ENCODE measurements around the gene CPXM2. TPM values are rescaled to one million over a fixed set of nuclear protein-coding genes. Genes with fewer than 3 reads are reported as not detected.

Gene CPXM2
- total and polyA plus RNA-seq, 9 of the 15 experiments (the other 6 are each of a cell fraction or from before 2014, with no cell fraction given): not detected

- TF ChIP-seq ZNF280A (IDR thresholded peaks at IDR 0.05; ENCODE audit: low read depth, partially characterized antibody): no peak
- no peak for TF ChIP-seq SFPQ (IDR thresholded peaks at IDR 0.05; ENCODE audit: low read depth, low read length)
- no peak for TF ChIP-seq ZBTB40 (IDR thresholded peaks at IDR 0.05)
- TF ChIP-seq ZBTB40 (CRISPR knock-in tag; IDR thresholded peaks at IDR 0.05): no peak
- no peak for TF ChIP-seq ZNF644 (tag; IDR thresholded peaks at IDR 0.05; ENCODE audit: low read depth)
- no peak for TF ChIP-seq ZNF23 (CRISPR knock-in tag; IDR thresholded peaks at IDR 0.05)
- TF ChIP-seq ZNF766 (CRISPR knock-in tag; conservative IDR thresholded peaks at IDR 0.05): no peak
- no peak for TF ChIP-seq ZNF24 (IDR thresholded peaks at IDR 0.05)
- no peak for TF ChIP-seq ZBTB49 (CRISPR knock-in tag; IDR thresholded peaks at IDR 0.05; ENCODE audit: borderline replicate concordance)
Observed at GRCh38 chr10:123796736-123797135, 94.9 kb downstream of the CPXM2 start (continued).

All from K562 (cell line).